Stimulated activated CD4-positive, alpha-beta T cell treated with anti-CD3 and anti-CD28 coated beads, Interleukin-1b, Interleukin-23, amount 100 ng/mL, for 1 hour (primary cell): ENCODE data around the gene TEX51.

Source experiments
- DNase-seq, 2 donors: peaks; one replicate each; pipeline ENCODE4 v3.0.0-alpha.2; 2020; ENCODE audit warnings: low read depth in 2 of 2

The TEX51 gene

DNA sequence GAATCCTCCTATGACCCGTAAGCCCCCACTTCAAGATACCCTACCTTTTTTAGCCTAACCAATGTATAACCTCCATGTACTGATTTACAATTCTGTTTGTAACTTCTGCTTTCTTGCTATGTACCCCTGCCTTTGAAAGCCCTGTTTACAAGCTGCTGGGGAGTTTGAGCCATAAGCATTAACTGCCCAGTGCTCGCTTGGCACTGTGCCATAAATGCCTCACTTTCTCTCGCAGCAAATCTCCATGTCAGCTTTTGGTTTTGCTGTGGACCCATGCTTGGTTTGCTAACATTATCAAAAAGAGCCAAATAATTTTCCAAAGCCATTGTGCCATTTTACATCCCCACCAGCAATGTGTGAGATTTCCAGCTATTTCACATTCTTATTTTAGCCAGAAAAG lies 51.8 kb downstream of the TEX51 start:
- no peak for DNase-seq
